Raji (cell line): Measurements from ENCODE around the gene SEC11A.

Source experiments
- POLR2A ChIP-seq: IDR thresholded peaks from 2 replicates; pipeline ENCODE4 v1.6.1; 2011; ENCODE audit warnings: low read depth, low read length, control low read depth; ENCODE audit not compliant: insufficient read depth

SEC11A gene

DNA sequence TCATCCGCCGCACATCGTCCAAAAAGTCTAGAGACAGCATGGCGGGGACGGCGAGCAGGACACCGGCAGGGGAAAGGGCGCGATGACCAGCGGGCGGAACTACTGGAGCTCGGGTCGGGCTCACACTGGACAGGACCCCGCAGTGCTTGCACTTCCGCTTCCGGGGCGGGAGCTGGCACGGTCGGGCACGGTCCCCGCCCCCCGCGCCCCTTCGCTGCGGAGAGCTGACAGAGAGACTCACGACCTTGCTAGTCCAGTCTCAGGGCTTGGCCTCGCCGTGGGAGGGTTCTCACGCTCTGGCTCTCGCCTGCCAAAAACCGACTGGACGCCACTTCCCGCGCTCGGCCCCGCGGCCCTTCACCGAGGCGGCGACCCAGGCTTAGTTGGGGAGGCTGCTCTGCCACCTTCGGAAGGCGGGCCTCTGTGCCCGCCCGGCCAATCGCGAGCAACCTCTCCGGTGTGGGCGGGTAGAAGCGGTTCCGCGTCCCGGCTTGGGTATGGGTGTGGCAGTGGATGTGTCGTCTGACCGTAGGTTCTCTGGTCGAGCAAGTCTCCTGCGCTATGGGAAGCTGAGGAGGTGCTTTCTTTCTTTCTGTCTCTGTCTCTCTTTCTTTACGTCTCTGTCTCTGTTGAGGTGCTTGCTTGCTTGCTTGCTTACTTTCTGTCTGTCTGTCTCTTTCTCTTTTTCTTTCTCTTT, at the start of gene SEC11A:
SEC11A (minus strand) TSS at position 104 of the 697 bp plus-strand sequence; CDS start at position 40, 64 bp downstream.
- peak; percentile 88 for TF ChIP-seq POLR2A

GRCh38 chr15:84765675-84766074, 49.7 kb upstream of the SEC11A start:
- TF ChIP-seq POLR2A = no peak

GRCh38 chr15:84764989-84765388, 49.0 kb upstream of the SEC11A start:
- TF ChIP-seq POLR2A = no peak

DNA sequence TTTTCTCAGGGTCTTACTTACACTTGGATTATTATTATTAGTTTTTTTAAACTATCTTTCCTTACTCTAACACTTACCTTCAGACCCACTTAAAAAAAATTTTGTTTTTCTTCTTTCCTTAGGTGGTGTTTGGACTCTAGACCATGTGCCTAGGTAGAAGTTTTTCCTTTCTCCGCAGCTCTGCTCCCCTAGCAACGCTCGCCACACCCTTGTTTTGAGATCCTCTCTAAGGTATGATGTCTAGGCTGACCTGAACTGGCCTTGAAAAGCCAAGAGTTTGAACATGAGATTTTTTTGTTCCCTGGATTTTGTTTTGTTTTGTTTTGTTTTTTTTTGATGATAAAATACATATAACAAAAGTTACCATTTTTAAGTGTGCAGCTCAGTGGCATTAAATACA, 48.6 kb upstream of the SEC11A start:
- no peak for TF ChIP-seq POLR2A

DNA sequence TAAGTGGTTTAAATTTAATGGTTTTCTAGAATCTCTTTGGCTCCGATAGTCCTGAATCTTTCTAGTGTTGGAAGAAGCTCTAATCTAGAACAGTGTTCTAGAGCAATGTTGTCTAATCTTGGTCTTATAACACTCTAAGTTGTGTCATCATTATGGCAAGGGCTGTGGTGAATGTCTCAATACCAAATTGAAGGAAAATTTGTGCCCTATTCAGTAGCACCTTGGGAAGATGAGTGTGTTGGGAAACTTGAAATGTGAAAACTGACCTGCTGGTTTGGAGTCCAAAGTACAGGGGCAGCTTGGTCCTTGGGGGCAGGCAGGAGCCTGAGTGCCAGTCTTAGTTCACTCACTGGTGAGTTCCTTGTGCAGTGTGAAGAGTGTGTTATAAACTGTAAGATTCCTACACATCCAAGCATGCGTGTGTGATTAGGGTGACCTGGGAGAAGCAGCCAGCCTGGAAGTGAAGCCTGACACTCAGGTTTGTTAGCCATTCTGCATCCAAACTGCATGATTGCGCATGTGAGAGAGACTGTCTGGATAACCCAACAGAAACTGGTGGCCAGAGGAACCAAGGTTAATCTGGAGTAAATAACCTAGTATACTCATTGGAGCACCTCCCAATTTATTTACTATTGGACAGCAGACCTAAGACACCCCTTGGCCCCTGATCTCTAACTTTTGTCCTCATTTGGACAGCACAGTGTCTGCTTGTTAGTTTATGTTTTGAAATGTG, 47.1 kb upstream of the SEC11A start:
- TF ChIP-seq POLR2A = no peak

- TF ChIP-seq POLR2A = no peak
These were observed 45.7 kb upstream of the SEC11A start for GRCh38 chr15:84761607-84762131.

- TF ChIP-seq POLR2A = no peak
These were observed 44.3 kb upstream of the SEC11A start for GRCh38 chr15:84760219-84760618.

DNA sequence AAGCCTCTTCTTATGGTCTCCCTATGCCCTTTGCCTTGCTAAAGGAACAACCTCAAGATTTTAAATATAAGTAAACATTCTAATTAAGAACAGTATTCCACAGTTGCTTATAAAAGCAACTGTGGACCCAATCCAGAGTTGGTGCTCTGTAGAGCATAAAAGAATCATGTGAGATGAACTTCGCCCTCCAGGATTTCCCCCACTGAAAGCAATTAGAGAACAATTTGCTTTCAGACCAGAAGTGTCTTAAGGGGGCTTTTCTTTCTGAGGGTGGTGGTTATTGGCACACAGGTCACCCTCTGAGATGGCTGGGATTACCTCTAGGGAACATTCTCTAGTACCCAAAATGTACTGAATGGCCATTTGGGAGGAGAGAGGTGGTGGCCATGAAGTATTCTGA, 43.1 kb upstream of the SEC11A start:
- no peak for TF ChIP-seq POLR2A

DNA sequence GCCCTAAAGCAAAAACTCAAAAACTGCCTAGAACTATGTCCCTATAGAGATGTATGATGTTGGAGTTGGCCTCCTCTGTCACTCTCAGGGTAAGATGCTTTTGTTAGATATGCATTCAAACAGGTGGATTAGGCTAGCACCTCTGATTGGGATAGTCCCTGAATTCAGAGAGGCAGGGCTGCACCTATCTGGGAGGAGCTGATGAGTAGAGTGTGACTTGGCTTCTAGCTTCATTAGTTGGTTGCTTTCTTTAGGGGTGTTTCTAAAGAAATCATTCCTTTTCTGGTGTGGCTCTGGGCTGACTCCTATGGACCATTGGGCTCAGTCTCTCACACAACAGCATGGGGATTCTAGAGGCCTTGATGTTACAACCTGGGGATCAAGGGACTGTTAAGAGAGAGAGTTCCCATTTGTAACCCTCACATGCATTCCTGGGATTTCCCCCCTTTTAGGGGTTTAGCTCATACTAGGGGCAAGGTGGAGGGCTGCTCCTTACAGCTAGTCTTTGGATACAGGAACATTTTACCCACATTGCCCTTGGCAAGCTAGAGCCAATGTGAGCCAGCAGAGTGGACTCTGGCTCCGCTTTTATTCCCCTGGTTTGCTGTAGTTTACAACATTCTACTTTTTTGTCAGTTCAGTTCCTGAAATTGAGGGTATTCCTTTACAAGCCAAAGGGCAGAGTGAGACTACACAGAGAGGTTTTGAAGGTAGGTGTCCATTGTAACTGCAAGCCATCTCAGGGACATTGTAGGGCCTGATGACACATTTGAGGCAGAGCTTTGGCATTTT, 40.0 kb upstream of the SEC11A start:
- no peak for TF ChIP-seq POLR2A

DNA sequence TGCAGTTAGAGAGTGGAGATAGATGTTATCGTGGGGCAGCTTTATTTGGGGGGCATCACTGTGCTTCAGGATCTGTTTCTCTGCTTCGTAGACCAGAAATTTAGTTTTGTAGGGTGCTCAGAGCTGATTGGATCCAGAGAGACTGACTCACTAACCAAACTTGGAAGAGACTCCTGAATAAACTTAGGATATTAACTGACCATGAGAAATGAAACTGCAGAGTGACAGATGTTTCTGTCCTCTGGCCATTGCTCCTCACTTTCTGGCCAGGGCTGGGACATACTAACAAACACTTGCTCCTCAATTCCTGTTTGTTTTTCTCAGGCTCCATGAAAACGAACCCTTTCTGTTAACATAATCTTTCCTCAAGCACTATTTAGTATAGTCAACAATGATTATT, 36.8 kb upstream of the SEC11A start:
- no peak for TF ChIP-seq POLR2A

- no peak for TF ChIP-seq POLR2A
These were observed 36.3 kb upstream of the SEC11A start for GRCh38 chr15:84752195-84752594.

GRCh38 chr15:84750583-84751092, 34.7 kb upstream of the SEC11A start:
- no peak for TF ChIP-seq POLR2A

DNA sequence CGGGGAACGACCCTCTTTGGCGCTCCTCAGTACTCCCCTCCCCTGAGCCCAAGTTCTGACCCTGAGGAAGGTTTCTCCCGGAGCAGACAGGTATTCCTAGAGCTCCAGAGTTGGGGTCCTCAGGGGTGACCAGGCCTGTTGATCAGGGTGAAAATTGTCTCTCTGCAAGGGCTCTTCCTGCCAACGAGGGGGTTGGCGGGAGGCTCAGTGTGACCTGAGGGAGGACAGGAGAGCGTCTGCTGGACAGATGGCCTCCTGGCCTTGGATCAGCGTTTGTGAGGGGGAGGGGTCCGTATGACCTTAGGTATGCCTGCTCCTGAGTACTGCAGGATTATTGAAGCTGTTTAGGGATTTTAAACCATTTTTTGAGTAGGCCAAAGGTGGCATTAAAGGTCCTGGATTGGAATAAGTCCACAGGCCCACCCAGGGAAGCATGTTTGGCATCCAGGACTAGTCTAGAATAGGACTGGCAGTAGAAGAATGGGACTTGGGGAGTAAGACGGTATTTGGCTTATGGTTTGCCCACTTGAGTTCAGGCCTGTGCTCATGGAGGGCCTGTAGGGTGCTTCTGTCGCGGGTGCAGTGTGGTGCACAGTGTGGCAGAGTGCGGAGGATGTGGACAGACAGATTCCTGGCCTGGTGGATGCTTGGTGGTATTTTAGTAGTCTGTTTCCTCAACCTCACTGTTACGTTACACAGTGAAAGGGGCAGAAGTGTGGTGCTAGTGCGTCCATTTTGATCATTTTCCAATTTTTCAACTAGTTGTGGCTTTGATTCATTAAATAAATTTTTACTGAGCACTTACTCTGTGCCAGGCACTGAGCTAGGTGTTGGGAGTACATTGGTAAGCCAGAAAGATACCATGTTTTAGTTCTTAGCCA, 33.4 kb upstream of the SEC11A start:
- 0 out of 2 replicates have a peak, but pooled peaks have one; percentile 25 for TF ChIP-seq POLR2A
